ENCODE results near the gene SCAPER. TPM values are rescaled to one million over a fixed set of nuclear protein-coding genes. Genes with fewer than 3 reads are reported as not detected.
A peak's percentile ranks its signal among the peaks of the same experiment; 100 is the strongest.

The SCAPER gene
- total and polyA plus RNA-seq, 2 of the 4 experiments (the other 2 are of a cell fraction), result 2.9 to 9.7 TPM

DNA sequence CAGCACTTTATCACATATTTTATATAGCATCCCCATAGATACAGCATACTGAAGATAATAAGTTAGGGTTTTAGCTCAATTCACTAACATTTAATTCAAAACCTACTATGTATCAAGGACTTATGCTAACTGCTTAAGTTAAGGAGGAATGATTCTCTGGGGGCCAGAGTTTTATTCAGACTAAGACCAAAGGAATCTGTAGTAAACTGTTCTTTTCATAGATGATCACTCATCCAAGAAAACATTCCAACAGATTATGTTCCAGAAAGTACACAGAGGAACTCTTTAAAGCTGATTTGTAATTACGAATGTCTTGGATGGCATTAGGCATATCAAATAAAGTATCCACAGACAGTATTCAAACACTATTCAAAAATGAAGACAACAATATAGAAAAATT lies 226.4 kb downstream of the SCAPER start:
- dilution Hi-C loops (cut with HindIII; ENCODE audit: low sequenced_read_pairs, unreplicated experiment) (no loop called here), intact Hi-C loops (cut with micrococcal nuclease) (no loop called here), in situ Hi-C loops (cut with MboI; ENCODE audit: low sequenced_read_pairs) (no loop called here)
- Histone ChIP-seq H2AFZ (replicated peaks; ENCODE audit: low read length, poor library complexity) (no peak overlapping the region), H4K8ac (ENCODE audit: low read depth in 2 of 2, low read length in 2 of 2) (no peak overlapping the region), H4K20me1 (ENCODE audit: insufficient read depth, low read length) (no peaks in the 10 kb centered on the region; the same call in 1 of the 2 replicates), H3K4ac (ENCODE audit: low read depth, low read length) (no peak overlapping the region), H4K5ac (ENCODE audit: low read depth, low read length) (no peak overlapping the region), H3K4me3 (ENCODE audit: insufficient read depth, low read depth, low read length) (no peak overlapping the region), H3K27ac (ENCODE audit: insufficient read depth, low read length) (no peak overlapping the region), H3K9me3 (ENCODE audit: control insufficient read depth, insufficient read depth, low read length) (no peaks in the 10 kb centered on the region), H3K18ac (ENCODE audit: low read depth, low read length) (no peak overlapping the region), H2BK15ac (ENCODE audit: low read depth, low read length) (no peak overlapping the region), H2AK9ac (replicated peaks; ENCODE audit: low read depth, low read length, poor library complexity) (no peak overlapping the region), H3K23ac (ENCODE audit: low read depth, low read length) (no peak overlapping the region), H2BK20ac (ENCODE audit: low read depth, low read length) (no peak overlapping the region), H2BK5ac (ENCODE audit: low read depth, low read length, poor library complexity, severe bottlenecking) (no peak overlapping the region), H3K9ac (ENCODE audit: low read depth, low read length) (no peak overlapping the region), H2AK5ac (ENCODE audit: low read depth, low read length) (no peak overlapping the region), H3K56ac (ENCODE audit: extremely low read depth, insufficient read depth, low read length) (no peak overlapping the region), H2BK120ac (ENCODE audit: low read depth, low read length) (no peak overlapping the region), H3K4me2 (ENCODE audit: low read depth, low read length) (no peak overlapping the region), H3K9me1 (ENCODE audit: insufficient read depth, low read length) (no peaks in the 10 kb centered on the region), H3K36me3 (ENCODE audit: control insufficient read depth, insufficient read depth, low read length) (no peaks in the 10 kb centered on the region), H3K4me1 (ENCODE audit: control insufficient read depth, insufficient read depth, low read length) (peaks cover 3% of the 10 kb centered on the region; the same call in 1 of the 2 replicates), H4K91ac (ENCODE audit: insufficient read depth, low read depth, low read length) (no peak overlapping the region), H3K14ac (replicated peaks; ENCODE audit: low read depth, low read length) (no peak overlapping the region), H3K27me3 (ENCODE audit: control insufficient read depth, insufficient read depth, low read length) (no peaks in the 10 kb centered on the region), H3K79me1 (ENCODE audit: low read depth in 1 of 2, low read length in 2 of 2) (no peaks in the 10 kb centered on the region)
- POLR2A ChIA-PET (ENCODE audit: unreplicated experiment), result no interaction called here
- no TSS peak for BruUV-seq (replicated peaks)
- peak; percentile 85 for ATAC-seq (ENCODE audit: low read depth)
- CTCF ChIA-PET, result interaction anchor here (0.6 to 1.0 kb wide), 2 partner anchors 11 to 55 kb away, joined by 3 read pairs; no protein-coding TSS in a partner anchor
- no CpG with 5 or more reads among the region's 1 CpG for WGBS, 2 experiments (ENCODE audit: extremely low coverage in 2 of 2, insufficient read length in 1 of 2)
- no peak for TF ChIP-seq RFX5 (IDR thresholded peaks at IDR 0.05; ENCODE audit: low read depth, low read length)
- TF ChIP-seq, protein P1, sequence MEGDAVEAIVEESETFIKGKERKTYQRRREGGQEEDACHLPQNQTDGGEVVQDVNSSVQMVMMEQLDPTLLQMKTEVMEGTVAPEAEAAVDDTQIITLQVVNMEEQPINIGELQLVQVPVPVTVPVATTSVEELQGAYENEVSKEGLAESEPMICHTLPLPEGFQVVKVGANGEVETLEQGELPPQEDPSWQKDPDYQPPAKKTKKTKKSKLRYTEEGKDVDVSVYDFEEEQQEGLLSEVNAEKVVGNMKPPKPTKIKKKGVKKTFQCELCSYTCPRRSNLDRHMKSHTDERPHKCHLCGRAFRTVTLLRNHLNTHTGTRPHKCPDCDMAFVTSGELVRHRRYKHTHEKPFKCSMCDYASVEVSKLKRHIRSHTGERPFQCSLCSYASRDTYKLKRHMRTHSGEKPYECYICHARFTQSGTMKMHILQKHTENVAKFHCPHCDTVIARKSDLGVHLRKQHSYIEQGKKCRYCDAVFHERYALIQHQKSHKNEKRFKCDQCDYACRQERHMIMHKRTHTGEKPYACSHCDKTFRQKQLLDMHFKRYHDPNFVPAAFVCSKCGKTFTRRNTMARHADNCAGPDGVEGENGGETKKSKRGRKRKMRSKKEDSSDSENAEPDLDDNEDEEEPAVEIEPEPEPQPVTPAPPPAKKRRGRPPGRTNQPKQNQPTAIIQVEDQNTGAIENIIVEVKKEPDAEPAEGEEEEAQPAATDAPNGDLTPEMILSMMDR (conservative IDR thresholded peaks at IDR 0.05; ENCODE audit: low read depth, low read length), result no peak
- TF ChIP-seq FOS (IDR thresholded peaks at IDR 0.05; ENCODE audit: low read depth, low read length), result no peak
- no peak for TF ChIP-seq RAD21 (IDR thresholded peaks at IDR 0.05; ENCODE audit: low read length)
- no peak for TF ChIP-seq MXI1 (IDR thresholded peaks at IDR 0.05; ENCODE audit: borderline replicate concordance, low read depth, low read length)
- no peak for TF ChIP-seq CEBPB (IDR thresholded peaks at IDR 0.05; ENCODE audit: low read depth, low read length)
- no peak for TF ChIP-seq RCOR1 (IDR thresholded peaks at IDR 0.05; ENCODE audit: insufficient replicate concordance, low read length)
- TF ChIP-seq POLR2A (IDR thresholded peaks at IDR 0.05; ENCODE audit: low read depth, low read length), result no peak
- TF ChIP-seq, protein P2, sequence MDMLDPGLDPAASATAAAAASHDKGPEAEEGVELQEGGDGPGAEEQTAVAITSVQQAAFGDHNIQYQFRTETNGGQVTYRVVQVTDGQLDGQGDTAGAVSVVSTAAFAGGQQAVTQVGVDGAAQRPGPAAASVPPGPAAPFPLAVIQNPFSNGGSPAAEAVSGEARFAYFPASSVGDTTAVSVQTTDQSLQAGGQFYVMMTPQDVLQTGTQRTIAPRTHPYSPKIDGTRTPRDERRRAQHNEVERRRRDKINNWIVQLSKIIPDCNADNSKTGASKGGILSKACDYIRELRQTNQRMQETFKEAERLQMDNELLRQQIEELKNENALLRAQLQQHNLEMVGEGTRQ (IDR thresholded peaks at IDR 0.05; ENCODE audit: low read depth, low read length), result no peak
- no peak for TF ChIP-seq NFE2L2 (IDR thresholded peaks at IDR 0.05; ENCODE audit: low read depth, low read length)
- TF ChIP-seq, protein P3, sequence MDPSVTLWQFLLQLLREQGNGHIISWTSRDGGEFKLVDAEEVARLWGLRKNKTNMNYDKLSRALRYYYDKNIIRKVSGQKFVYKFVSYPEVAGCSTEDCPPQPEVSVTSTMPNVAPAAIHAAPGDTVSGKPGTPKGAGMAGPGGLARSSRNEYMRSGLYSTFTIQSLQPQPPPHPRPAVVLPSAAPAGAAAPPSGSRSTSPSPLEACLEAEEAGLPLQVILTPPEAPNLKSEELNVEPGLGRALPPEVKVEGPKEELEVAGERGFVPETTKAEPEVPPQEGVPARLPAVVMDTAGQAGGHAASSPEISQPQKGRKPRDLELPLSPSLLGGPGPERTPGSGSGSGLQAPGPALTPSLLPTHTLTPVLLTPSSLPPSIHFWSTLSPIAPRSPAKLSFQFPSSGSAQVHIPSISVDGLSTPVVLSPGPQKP (IDR thresholded peaks at IDR 0.05; ENCODE audit: borderline replicate concordance, low read depth, low read length), result no peak
- no peak for TF ChIP-seq BHLHE40 (IDR thresholded peaks at IDR 0.05; ENCODE audit: low read depth, low read length)
- DNase-seq, result peak; percentile 60
